DOHH2 (cell line): ENCODE measurements around the gene TGFBR3.

Experiments
- H3F3A ChIP-seq: fragments of 200-600 bp; sonication (generic), shearing (Covaris generic); 2 replicates; pipeline ENCODE4 v1.6.0; 2016; ENCODE audit warnings: antibody characterized with exemption, mild to moderate bottlenecking; ENCODE audit not compliant: control insufficient read depth, insufficient read depth
- H3K27ac ChIP-seq: fragments of 200-600 bp; sonication (generic); 2 replicates; pipeline ENCODE4 v1.5.1; 2014; ENCODE audit warnings: low read depth, mild to moderate bottlenecking, low read length, moderate library complexity
- H3K27me3 ChIP-seq: fragments of 200-600 bp; sonication (generic); 2 replicates; pipeline ENCODE4 v1.6.1; 2014; ENCODE audit warnings: mild to moderate bottlenecking, low read length, mixed read lengths; ENCODE audit not compliant: control insufficient read depth
- H3K36me3 ChIP-seq: fragments of 200-600 bp; sonication (generic); 2 replicates; pipeline ENCODE4 v1.6.1; 2014; ENCODE audit warnings: mild to moderate bottlenecking, low read length, moderate library complexity, mixed read lengths; ENCODE audit not compliant: control insufficient read depth
- H3K4me1 ChIP-seq: fragments of 200-600 bp; sonication (generic); 2 replicates; pipeline ENCODE4 v1.6.1; 2014; ENCODE audit warnings: mild to moderate bottlenecking, low read length, mixed read lengths; ENCODE audit not compliant: control insufficient read depth
- H3K4me2 ChIP-seq: fragments of 200-600 bp; sonication (generic); 2 replicates; pipeline ENCODE4 v1.6.0; 2014; ENCODE audit warnings: mild to moderate bottlenecking, low read length, moderate library complexity
- H3K4me3 ChIP-seq: fragments of 200-600 bp; sonication (generic); 2 replicates; pipeline ENCODE4 v1.5.1; 2014; ENCODE audit warnings: mild to moderate bottlenecking, low read length, mixed read lengths
- H3K79me2 ChIP-seq: fragments of 200-600 bp; sonication (generic); 2 replicates; pipeline ENCODE4 v1.6.1; 2014; ENCODE audit warnings: mild to moderate bottlenecking, low read length, mixed read lengths; ENCODE audit not compliant: control insufficient read depth
- H3K9me2 ChIP-seq: fragments of 200-600 bp; sonication (generic); replicated peaks from 2 replicates; pipeline ENCODE4 v1.6.1; 2014; ENCODE audit warnings: mild to moderate bottlenecking, low read length, mixed read lengths; ENCODE audit not compliant: control insufficient read depth
- H3K9me3 ChIP-seq: fragments of 200-600 bp; sonication (generic); 2 replicates; pipeline ENCODE4 v1.6.1; 2014; ENCODE audit warnings: antibody characterized with exemption, low read length, mixed read lengths; ENCODE audit not compliant: control insufficient read depth, insufficient read depth
- H4K20me1 ChIP-seq: fragments of 200-600 bp; sonication (generic); 2 replicates; pipeline ENCODE4 v1.6.0; 2014; ENCODE audit warnings: low read depth, mild to moderate bottlenecking, antibody characterized with exemption, low read length, moderate library complexity; ENCODE audit not compliant: control insufficient read depth, insufficient read depth
- CTCF ChIP-seq: fragments of 200-600 bp; sonication (generic); IDR thresholded peaks from one replicate; pipeline ENCODE4 v1.5.1; 2014; ENCODE audit warnings: antibody characterized with exemption, mild to moderate bottlenecking, low read depth, low read length; ENCODE audit not compliant: poor library complexity, severe bottlenecking
- EZH2phosphoT487 ChIP-seq: fragments of 200-600 bp; sonication (generic); IDR thresholded peaks from 2 replicates; pipeline ENCODE4 v1.6.1; 2017; ENCODE audit warnings: borderline replicate concordance, mild to moderate bottlenecking, antibody characterized with exemption, low read length, moderate library complexity, mixed read lengths

Gene TGFBR3

GRCh38 chr1:91881280-91881679 lies 4.7 kb downstream of the TGFBR3 start:
- H3K4me1 ChIP-seq = no peaks in the 10 kb centered on the region
- no peaks in the 10 kb centered on the region for H3K9me2 ChIP-seq
- H3K79me2 ChIP-seq = no peaks in the 10 kb centered on the region
- no peaks in the 10 kb centered on the region for H3K9me3 ChIP-seq
- no peak overlapping the region for H3K27ac ChIP-seq
- no peaks in the 10 kb centered on the region for H3F3A ChIP-seq
- no peak overlapping the region for H3K4me3 ChIP-seq
- H4K20me1 ChIP-seq = no peaks in the 10 kb centered on the region
- H3K36me3 ChIP-seq = no peaks in the 10 kb centered on the region
- H3K27me3 ChIP-seq = peaks cover 30% of the 10 kb centered on the region
- H3K4me2 ChIP-seq = no peak overlapping the region
- TF ChIP-seq EZH2phosphoT487 (no peak), CTCF (no peak)

GRCh38 chr1:91879733-91880132 lies 6.2 kb downstream of the TGFBR3 start:
- Histone ChIP-seq H4K20me1 (no peaks in the 10 kb centered on the region), H3K27me3 (peaks cover 18% of the 10 kb centered on the region), H3K79me2 (no peaks in the 10 kb centered on the region), H3F3A (no peaks in the 10 kb centered on the region), H3K4me2 (no peak overlapping the region), H3K4me1 (no peaks in the 10 kb centered on the region), H3K9me3 (no peaks in the 10 kb centered on the region), H3K4me3 (no peak overlapping the region), H3K9me2 (no peaks in the 10 kb centered on the region), H3K36me3 (no peaks in the 10 kb centered on the region), H3K27ac (no peak overlapping the region)
- no peak for TF ChIP-seq CTCF
- no peak for TF ChIP-seq EZH2phosphoT487

- no peaks in the 10 kb centered on the region for H3K9me2 ChIP-seq
Measured at GRCh38 chr1:91877574-91878208, 8.3 kb downstream of the TGFBR3 start.

More at GRCh38 chr1:91877574-91878208, 8.3 kb downstream of the TGFBR3 start:
- H3K36me3 ChIP-seq = no peaks in the 10 kb centered on the region
- no peaks in the 10 kb centered on the region for H3K79me2 ChIP-seq
- no peaks in the 10 kb centered on the region for H3K9me3 ChIP-seq
- H3F3A ChIP-seq = no peaks in the 10 kb centered on the region
- no peak overlapping the region for H3K27ac ChIP-seq
- H3K4me1 ChIP-seq = no peaks in the 10 kb centered on the region
- peaks cover 11% of the 10 kb centered on the region for H3K27me3 ChIP-seq
- TF ChIP-seq CTCF = no peak
- no peak for TF ChIP-seq EZH2phosphoT487
- H4K20me1 ChIP-seq = no peaks in the 10 kb centered on the region
- H3K4me2 ChIP-seq = no peak overlapping the region
- no peak overlapping the region for H3K4me3 ChIP-seq
